ENCODE measurements around the gene HERC4.

DNA sequence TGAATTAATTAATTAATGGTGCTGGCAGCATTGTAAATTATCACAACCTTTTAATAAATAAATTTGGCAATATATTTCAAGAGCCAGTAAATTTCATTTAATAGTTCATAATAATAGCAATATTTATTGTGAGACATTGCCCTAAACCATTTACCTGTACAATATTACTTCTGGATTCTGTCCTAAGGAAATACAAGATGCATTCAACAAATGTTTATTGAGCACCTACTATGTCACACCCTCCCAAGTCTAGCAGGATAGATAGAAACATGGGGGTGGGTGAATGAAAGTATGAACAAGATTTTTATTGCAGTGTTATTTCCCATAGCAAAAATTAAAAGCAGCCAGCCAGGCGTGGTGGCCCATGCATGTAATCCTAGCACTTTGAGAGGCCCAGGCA lies 4.4 kb upstream of the HERC4 start:
- no peak for TF ChIP-seq POLR2AphosphoS5 (IDR thresholded peaks at IDR 0.05; ENCODE audit: low read depth, low read length)
- TF ChIP-seq SPI1 (IDR thresholded peaks at IDR 0.05; ENCODE audit: low read depth, low read length), result no peak

All from GM12891 (cell line).